ENCODE results near the gene CNTN5. TPM values are rescaled to one million over a fixed set of nuclear protein-coding genes. Genes with fewer than 3 reads are reported as not detected.

The CNTN5 gene
- total RNA-seq, 1 donor from 2014 or later: not detected

- no peak overlapping the region for H3K27ac Mint-ChIP-seq
- no peak for TF ChIP-seq CTCF (IDR thresholded peaks at IDR 0.05)
- intact Hi-C loops (cut with micrococcal nuclease): no loop called here
- no peak overlapping the region for H3K4me3 Mint-ChIP-seq
- ATAC-seq (ENCODE audit: low read depth): no peak
- peaks cover 4% of the 10 kb centered on the region for H3K9me3 Mint-ChIP-seq
- no peaks in the 10 kb centered on the region for H3K36me3 Mint-ChIP-seq (ENCODE audit: low read depth)
- ChIA-PET CTCF (no interaction called here), POLR2A (no interaction called here)
- DNase-seq: no peak
- H3K4me1 Mint-ChIP-seq: no peaks in the 10 kb centered on the region
- no peaks in the 10 kb centered on the region for H3K27me3 Mint-ChIP-seq
These were observed 178.6 kb downstream of the CNTN5 start for GRCh38 chr11:99199341-99199740.

- ATAC-seq (ENCODE audit: low read depth): no peak
- ChIA-PET POLR2A (no interaction called here), CTCF (no interaction called here)
- DNase-seq: no peak
- TF ChIP-seq CTCF (IDR thresholded peaks at IDR 0.05): no peak
- no peaks in the 10 kb centered on the region for H3K36me3 Mint-ChIP-seq (ENCODE audit: low read depth)
- intact Hi-C loops (cut with micrococcal nuclease): no loop called here
- no peaks in the 10 kb centered on the region for H3K4me1 Mint-ChIP-seq
- no peak overlapping the region for H3K27ac Mint-ChIP-seq
- no peaks in the 10 kb centered on the region for H3K27me3 Mint-ChIP-seq
- peaks cover 4% of the 10 kb centered on the region for H3K9me3 Mint-ChIP-seq
- H3K4me3 Mint-ChIP-seq: no peak overlapping the region
These were observed 180.0 kb downstream of the CNTN5 start for GRCh38 chr11:99200720-99201119.

- DNase-seq (no peak), ATAC-seq (ENCODE audit: low read depth) (no peak)
- intact Hi-C loops (cut with micrococcal nuclease): no loop called here
- CTCF ChIA-PET: no interaction called here
- H3K27ac Mint-ChIP-seq: no peak overlapping the region
- H3K4me1 Mint-ChIP-seq: no peaks in the 10 kb centered on the region
- no peak for TF ChIP-seq CTCF (IDR thresholded peaks at IDR 0.05)
- POLR2A ChIA-PET: no interaction called here
- no peak overlapping the region for H3K4me3 Mint-ChIP-seq
- H3K9me3 Mint-ChIP-seq: peaks cover 4% of the 10 kb centered on the region
- no peaks in the 10 kb centered on the region for H3K27me3 Mint-ChIP-seq
- no peaks in the 10 kb centered on the region for H3K36me3 Mint-ChIP-seq (ENCODE audit: low read depth)
These were observed 188.1 kb downstream of the CNTN5 start for GRCh38 chr11:99208813-99209212.

GRCh38 chr11:99229544-99229943 lies 208.8 kb downstream of the CNTN5 start:
- Mint-ChIP-seq H3K9me3 (peaks cover 2% of the 10 kb centered on the region), H3K4me3 (no peak overlapping the region), H3K27ac (no peak overlapping the region), H3K4me1 (no peaks in the 10 kb centered on the region), H3K27me3 (no peaks in the 10 kb centered on the region), H3K36me3 (ENCODE audit: low read depth) (no peaks in the 10 kb centered on the region)
- intact Hi-C loops (cut with micrococcal nuclease): no loop called here
- CTCF ChIA-PET: no interaction called here
- DNase-seq (no peak), ATAC-seq (ENCODE audit: low read depth) (no peak)
- POLR2A ChIA-PET: no interaction called here
- TF ChIP-seq CTCF (IDR thresholded peaks at IDR 0.05): no peak

- intact Hi-C loops (cut with micrococcal nuclease): no loop called here
- ChIA-PET CTCF (no interaction called here), POLR2A (no interaction called here)
- H3K27ac Mint-ChIP-seq: no peak overlapping the region
- H3K4me3 Mint-ChIP-seq: no peak overlapping the region
- no peak for DNase-seq
- H3K4me1 Mint-ChIP-seq: no peaks in the 10 kb centered on the region
- no peak for ATAC-seq (ENCODE audit: low read depth)
- H3K27me3 Mint-ChIP-seq: no peaks in the 10 kb centered on the region
- peaks cover 2% of the 10 kb centered on the region for H3K9me3 Mint-ChIP-seq
- H3K36me3 Mint-ChIP-seq (ENCODE audit: low read depth): no peaks in the 10 kb centered on the region
- TF ChIP-seq CTCF (IDR thresholded peaks at IDR 0.05): no peak
These were observed 213.8 kb downstream of the CNTN5 start for GRCh38 chr11:99234534-99234933.

All from activated B cell treated with CpG ODN at 0.5 μM for 24 hours (primary cell).